ENCODE results near the gene FUT6.

DNA sequence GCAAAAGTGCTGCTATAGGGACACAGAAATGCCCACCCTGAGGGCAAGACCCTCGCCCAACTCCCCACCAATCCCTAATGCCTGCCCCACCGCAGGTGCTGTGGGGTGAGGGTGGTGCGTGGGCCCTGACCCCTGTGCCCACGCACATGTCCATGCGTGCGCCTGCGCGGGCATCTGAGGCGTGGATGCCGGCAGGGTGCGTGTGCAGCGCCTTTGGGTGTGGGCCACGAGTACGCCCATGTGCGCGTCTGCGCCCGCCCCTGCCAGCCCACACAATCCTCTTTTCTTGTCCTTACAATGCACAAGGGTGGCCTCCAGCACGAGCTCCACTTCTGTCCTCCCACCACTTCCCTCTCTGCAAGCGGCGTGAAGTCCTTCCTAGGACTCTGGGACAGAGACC is 14.3 kb downstream of the FUT6 start:
- TF ChIP-seq POLR2A (IDR thresholded peaks at IDR 0.05; ENCODE audit: low read length) (no peak), GATA1 (IDR thresholded peaks at IDR 0.05; ENCODE audit: low read depth, low read length) (no peak)
